Stimulated activated CD8-positive, alpha-beta memory T cell treated with anti-CD3 and anti-CD28 coated beads, Interleukin-4, amount 100 ng/mL, for 4 hours (primary cell): Measurements from ENCODE around the gene TMEM135.

Source experiments
- DNase-seq, 2 donors: peaks; one replicate each; pipeline ENCODE4 v3.0.0-alpha.2; 2020; ENCODE audit warnings: low read depth in 2 of 2, low spot score in 1 of 2

TMEM135 gene

GRCh38 chr11:87298155-87298554 lies 260.4 kb downstream of the TMEM135 start:
- no peak for DNase-seq

GRCh38 chr11:87299041-87299481 lies 261.3 kb downstream of the TMEM135 start:
- DNase-seq = no peak

DNA sequence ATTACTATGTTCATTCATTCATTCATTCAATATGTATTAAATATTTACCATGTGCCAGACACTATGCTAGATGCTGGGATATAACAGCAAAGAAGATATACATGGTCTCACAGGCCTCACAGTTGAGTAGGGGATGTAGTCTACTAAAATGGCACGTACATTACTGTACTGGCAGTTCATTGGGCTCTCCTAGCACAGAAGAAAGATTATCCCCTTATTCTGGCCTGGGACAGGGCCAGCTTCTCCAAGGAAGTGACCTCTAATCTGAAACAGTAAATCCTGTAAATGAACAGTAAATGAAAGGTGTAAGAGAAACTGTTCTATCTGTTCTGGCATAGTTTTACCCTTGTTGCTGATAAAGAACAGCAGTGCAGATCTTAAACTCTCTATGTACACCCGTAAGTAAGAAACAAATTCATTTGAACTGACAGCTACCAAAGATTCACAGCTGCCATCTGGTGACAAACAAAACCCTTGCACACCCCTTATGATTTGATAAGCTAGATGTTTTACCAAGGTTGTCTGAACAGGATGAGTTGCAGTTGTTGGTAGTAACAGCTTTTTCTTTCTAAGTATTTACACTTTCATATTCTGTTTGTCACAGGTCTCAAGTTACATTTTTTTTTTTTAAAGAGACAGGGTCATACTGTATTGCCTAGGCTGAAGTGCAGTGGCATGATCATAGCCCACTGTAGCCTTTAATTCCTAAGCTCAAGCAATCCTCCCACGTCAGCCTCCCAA lies 263.1 kb downstream of the TMEM135 start:
- DNase-seq = no peak

- DNase-seq = no peak
These were observed 264.2 kb downstream of the TMEM135 start for GRCh38 chr11:87301785-87302540.

- DNase-seq = no peak
These were observed 266.7 kb downstream of the TMEM135 start for GRCh38 chr11:87304412-87304811.

- no peak for DNase-seq
These were observed 268.6 kb downstream of the TMEM135 start for GRCh38 chr11:87306262-87306851.

- DNase-seq = no peak
These were observed 269.4 kb downstream of the TMEM135 start for GRCh38 chr11:87307101-87307500.

DNA sequence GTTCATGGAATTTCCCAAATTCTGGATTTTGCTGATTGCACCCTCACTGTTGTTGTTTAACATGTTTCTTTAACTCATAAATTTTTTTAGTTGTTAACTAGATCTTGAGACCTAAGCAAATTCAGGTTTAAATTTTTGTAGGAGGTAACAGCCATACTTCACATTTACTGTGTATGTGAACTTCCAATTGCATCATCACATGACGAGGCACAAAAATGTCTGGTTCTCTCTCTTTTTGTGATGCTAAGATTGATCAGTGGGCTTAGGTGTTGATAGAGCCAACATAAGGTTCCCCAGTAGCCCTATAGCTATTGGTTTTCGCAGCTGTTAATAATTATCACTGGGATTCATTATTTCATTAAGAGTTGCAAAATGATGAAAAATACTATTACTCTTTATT lies 277.5 kb downstream of the TMEM135 start:
- no peak for DNase-seq

DNA sequence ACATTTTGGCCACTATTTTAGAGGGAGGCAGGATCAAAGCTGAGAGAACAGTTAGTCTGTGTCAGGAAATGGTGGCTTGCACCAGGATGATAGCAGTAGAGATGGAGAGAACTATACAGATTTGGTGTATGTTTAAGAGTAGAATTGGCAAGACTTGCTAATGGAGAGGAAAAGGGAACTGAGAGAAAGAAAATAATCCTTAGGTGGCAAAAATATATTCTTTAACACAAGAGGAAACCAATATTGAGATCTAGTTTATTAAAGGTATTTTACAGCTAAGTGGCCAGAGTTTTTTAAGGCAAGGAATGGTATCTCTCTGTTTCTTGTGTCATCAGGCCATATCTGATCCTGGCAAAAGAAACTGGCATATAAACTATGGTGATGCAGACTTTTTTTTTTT lies 278.8 kb downstream of the TMEM135 start:
- no peak for DNase-seq

DNA sequence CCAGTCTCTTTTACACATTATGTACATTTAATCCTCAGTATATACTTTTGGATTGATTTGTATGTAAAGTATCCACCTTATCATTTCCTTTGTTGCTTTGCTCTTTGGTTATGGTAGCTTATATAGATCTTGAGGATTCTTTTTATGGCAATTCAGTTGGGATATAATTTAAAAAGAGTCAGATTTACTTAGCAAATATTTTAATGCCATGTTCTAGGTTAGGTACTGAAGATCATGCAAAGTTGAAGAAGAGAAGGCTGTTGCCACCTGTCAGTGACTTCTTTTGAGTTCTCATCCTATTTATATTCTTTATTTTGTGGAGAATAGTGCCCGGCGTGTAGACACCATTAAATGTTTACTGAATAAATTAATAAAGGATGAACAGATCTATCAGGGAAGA lies 279.7 kb downstream of the TMEM135 start:
- DNase-seq = no peak

GRCh38 chr11:87320123-87320522 lies 282.4 kb downstream of the TMEM135 start:
- DNase-seq = no peak

- DNase-seq = no peak
These were observed 284.8 kb downstream of the TMEM135 start for GRCh38 chr11:87322568-87322967.

DNA sequence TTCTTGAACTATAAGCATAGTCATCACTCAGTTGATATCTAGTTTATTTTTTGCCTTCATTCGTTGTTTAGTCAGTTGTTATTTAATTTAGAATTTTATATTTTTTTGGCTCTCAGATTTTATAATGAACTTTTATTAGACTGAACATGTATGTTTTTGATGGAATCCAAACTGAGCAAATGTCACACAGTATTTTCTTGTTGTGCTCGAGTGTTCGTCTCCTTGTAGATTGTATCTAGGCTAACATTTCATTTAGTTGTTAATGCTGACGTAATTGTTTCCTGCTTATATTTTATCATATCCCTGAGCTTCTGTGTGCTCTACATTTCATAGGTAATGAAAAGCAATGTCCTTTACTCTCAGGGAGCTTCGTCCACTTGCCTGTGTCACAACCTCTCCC lies 286.2 kb downstream of the TMEM135 start:
- no peak for DNase-seq

DNA sequence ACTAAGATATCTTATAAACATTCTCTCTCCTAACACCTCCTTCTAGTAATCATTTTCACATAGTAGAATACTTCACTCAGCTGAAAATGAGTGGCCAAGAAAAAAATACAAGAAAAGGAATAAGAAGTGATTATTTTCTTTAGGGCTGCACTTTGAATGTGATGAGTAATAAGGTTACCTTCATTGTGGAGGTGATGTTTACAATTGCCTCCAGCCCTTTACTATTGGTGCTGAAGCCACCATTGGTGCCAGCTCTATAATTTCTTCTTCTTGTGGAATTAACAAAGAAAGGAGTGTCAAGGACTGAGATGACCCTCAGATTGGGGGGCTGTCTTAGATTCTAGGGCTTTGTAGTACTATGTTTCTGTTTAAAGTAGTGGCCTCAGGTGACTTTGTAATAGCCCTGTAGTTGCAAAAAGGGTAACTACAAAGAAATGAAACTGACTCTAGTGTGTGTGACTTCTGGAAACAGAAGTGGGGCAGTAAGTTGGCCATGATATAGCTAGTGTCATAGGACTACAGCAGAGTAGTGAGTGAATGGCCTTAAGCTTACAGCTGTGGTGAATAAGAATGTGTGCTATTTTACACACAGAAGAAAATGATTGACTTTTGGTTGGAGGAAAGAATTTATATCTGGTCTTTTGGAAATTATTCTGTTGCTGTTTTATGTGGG lies 287.2 kb downstream of the TMEM135 start:
- no peak for DNase-seq

DNA sequence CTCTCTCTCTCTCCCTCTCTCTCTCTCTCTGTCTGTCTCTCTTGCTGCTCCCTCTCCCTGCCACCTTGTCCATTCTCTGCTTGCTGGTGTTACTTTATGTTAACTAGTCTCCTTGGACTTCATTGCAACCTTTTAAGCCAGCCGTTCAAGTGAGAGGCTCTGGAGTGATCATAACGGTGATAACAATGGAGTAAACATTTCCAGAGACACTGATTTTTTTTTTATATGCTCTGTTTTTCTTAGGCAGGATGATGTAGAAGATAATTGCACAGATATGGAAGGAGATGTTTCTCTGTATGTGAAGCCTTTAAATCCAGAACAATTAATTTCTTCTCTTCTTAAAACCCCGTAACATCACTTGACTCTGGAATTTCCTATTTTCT lies 287.7 kb downstream of the TMEM135 start:
- DNase-seq = no peak

GRCh38 chr11:87326594-87326993 lies 288.9 kb downstream of the TMEM135 start:
- DNase-seq = no peak

DNA sequence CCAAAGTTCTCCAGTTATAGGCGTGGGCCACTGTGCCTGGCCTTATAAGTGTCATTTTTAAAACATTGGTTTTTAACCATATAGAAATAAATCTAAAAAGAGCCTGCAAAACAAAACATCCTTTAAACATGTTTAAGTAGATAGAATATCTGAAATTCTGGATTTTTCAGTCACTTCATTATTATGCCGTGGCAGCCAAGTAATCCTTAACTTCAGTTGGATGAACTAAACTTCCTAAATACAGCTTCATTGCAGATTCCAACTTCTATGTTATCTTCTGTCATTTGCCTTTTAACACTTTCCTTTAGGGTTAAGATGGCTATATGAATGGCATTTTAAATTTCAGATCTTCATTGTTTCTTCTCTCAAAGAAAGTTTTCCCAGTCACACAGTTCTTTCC lies 291.4 kb downstream of the TMEM135 start:
- DNase-seq = no peak

DNA sequence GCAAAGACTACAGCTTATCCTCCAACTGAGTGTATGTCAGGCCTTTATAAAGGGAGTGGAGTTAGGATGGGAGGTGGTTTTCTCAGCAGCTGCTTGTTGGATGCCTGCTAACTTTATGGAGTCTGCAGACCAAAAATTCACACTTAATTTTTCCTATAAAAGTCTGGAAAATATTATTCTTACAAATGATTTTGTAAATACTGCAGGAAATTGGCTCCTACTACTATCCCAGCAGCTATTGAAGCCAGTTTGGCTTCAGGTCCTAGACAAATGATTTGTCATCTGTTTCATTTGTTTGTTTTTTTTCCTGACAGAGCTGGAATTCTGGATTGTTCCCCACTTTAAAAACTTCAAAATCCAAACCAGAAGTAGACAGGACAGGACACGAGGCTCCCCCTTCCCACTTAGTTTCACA lies 292.5 kb downstream of the TMEM135 start:
- no peak for DNase-seq

DNA sequence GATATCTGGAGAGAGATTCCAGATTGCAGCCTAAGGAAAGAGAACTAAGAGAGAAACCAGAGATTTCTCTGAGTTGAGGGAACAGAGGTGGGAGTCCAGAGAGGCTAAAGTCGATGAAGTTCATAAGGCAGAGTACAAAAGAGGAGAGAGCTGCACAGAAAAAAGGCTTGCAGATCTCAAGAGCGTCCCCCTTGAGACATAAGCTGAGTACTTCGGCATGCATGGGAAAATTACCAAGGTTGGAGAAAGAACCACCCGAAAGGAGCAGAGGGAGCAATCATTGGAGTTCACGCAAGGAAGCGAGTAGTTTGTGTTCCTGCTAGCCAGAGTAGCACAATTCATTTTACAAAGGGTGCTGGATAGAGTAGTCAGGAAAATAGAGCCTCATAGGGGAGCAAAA lies 293.5 kb downstream of the TMEM135 start:
- no peak for DNase-seq

DNA sequence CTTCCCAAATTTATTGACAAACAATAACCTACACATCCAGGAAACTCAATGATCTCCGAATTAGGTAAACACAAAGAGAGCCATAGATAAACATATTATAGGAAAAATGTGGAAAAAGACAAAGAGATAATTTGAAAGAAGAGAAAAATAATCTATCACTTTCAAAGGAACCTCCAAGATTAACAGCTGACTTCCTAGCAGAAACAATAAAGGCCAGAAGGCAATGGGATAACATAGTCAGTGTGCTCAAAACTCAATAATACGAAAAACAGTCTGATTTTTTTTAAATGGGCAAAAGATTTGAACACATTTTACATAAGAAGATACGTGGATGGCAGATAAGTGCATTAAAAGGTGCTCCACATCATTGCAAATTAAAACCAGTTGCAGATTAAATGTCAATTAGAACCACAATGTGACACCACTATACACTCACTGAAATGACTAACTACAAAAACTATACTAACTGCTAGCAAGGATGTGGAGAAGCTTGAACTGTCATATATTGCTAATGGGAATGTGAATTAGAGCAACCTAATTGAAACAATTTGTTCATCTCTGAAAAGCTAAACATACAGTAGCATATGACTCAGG lies 300.4 kb downstream of the TMEM135 start:
- DNase-seq = no peak

DNA sequence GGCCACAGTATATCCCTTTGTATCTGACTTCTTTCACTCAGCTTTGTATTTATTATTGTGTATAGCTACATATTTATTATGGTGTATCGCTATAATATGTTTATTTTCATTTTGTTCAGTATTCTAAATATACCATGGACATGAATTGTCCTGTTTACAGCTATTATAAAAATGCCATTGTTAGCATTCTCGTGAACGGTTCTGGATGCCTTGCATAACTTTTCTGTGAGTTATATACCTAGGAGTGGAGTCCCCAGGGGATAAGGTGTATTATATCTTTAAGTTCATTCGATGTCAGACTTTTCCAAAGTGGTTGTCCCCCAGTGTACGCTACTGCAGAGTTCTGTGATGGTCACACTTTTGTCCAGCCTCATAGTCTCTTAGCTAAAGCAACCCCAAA lies 301.7 kb downstream of the TMEM135 start:
- no peak for DNase-seq
